Activated naive CD4-positive, alpha-beta T cell treated with anti-CD3 and anti-CD28 coated beads, Interleukin-2, amount 50 U/mL, for 72 hours (primary cell): Measurements from ENCODE around the gene EXOSC10. TPM values are rescaled to one million over a fixed set of nuclear protein-coding genes. Genes with fewer than 3 reads are reported as not detected.
A peak's percentile ranks its signal among the peaks of the same experiment; 100 is the strongest.
"Not testable (repeated sequence)": the region's sequence is repeated elsewhere in the genome, so short reads cannot be mapped to it uniquely, and the experiment has no call there.

Experiments used
- ATAC-seq, 2 donors: fragments of 150-1000 bp; cut with Tn5 transposase; 2 replicates each; pipeline ENCODE4 v1.10.0; 2021; ENCODE audit warnings: mild to moderate bottlenecking in 2 of 2, moderate library complexity in 2 of 2
- DNase-seq, 2 donors: peaks; one replicate each; pipeline ENCODE4 v3.0.0; 2021 to 2022; ENCODE audit warnings: low spot score in 2 of 2
- H3K27ac Mint-ChIP-seq, 2 donors: one replicate each; pipeline ENCODE4 v1.8.0; 2022; ENCODE audit warnings: mild to moderate bottlenecking in 2 of 2, mixed read lengths in 2 of 2
- H3K36me3 Mint-ChIP-seq, 2 donors: one replicate each; pipeline ENCODE4 v1.8.0; 2022; ENCODE audit warnings: mixed read lengths in 2 of 2
- H3K9me3 Mint-ChIP-seq, 2 donors: one replicate each; pipeline ENCODE4 v1.8.0; 2022; ENCODE audit warnings: mixed read lengths in 2 of 2
- total RNA-seq, 2 donors: library from RNA; stranded (reverse); gene quantifications; one replicate each; pipeline ENCODE4 v1.2.3, GENCODE V29; 2022

Gene EXOSC10
- total RNA-seq, 2 donors from 2014 or later, result 81.1 to 83.3 TPM

DNA sequence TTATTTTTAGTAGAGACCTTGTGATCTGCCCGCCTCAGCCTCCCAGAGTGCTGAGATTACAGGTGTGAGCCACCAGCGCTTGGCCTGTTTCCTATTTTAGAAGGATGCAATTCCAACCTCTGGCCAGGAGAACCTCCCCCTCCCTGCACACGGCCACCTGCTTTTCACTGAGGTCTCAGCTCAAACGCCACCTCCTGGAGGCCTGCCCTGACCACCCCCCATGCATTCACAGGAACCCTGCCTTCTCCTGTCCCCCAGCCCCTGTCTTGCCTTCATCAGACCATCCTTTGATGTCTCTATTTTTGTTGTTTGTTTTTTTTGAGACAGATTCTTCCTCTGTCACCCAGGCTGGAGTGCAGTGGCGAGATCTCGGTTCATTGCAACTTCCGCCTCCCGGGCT is 42.2 kb downstream of the EXOSC10 start:
- peaks cover 20 to 28% of the 10 kb centered on the region in 2 donors for H3K36me3 Mint-ChIP-seq
- peak overlapping the region; percentile 39 to 51 for H3K27ac Mint-ChIP-seq
- ATAC-seq, result no peak
- no peaks in the 10 kb centered on the region for H3K9me3 Mint-ChIP-seq
- no peak for DNase-seq

DNA sequence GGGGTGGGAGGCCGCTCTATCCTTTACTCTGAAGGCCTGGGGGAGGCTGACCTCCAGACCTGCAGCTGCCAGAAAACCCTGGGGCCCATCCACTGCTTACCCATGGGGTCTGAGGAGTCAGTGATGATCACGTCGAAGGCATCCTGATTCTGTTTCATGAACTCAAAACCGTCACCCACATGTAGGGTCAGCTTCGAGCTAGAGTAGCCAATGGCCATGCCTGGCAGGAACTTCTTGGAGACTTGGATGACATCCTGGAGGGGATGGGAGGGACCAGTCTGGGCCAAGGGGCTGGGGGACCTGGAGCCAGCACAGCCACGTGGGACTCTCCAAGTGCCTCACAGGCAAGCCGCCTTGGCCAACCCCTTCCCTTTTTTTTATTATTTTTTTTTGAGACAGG is 43.2 kb downstream of the EXOSC10 start:
- no peak for ATAC-seq
- Mint-ChIP-seq H3K27ac (peak overlapping the region; percentile 39 to 47), H3K36me3 (peaks cover 20 to 27% of the 10 kb centered on the region in 2 donors), H3K9me3 (no peaks in the 10 kb centered on the region)
- DNase-seq, result no peak

DNA sequence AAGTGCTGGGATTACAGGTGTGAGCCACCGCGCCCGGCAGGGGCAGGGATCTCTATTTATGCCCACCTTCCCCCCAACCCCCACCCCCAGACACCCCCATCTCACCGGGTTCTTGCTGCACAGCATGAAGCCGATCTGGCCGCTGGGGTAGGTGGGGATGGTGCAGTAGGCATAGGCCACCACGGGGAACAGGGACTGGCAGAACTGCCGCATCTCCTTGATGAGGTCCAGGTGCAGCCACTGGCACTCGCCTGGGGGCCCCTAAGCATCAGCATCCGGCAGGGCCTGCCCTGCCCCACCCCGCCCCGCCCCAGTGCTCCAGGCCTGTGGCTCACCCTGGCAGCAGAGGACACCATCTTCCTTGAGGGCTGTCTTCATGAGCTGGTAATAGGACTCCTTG is 44.0 kb downstream of the EXOSC10 start:
- H3K27ac Mint-ChIP-seq, result no peak overlapping the region
- DNase-seq (no peak), ATAC-seq (no peak)
- peaks cover 16 to 22% of the 10 kb centered on the region in 2 donors for H3K36me3 Mint-ChIP-seq
- H3K9me3 Mint-ChIP-seq, result no peaks in the 10 kb centered on the region

DNA sequence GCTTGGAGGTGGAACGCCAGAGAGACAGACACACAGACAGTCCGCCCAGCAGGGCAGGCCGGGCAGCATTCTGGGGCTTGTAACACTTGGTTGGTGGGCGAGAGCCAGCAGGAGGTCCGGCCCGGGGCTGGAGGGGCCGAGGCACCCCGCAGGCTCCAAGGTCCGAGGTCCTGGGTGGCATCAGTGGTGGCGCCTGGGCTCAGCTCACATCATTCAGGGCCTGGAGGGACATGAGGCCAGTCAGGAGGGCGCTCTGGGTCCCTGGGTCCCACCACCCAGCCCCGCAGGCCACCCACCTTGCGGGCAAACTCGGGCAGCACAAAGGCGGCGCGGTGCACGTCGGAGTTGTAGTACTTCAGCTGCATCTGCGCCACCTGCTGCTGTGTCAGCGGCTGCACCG is 45.0 kb downstream of the EXOSC10 start:
- DNase-seq (no peak), ATAC-seq (no peak)
- Mint-ChIP-seq H3K9me3 (no peaks in the 10 kb centered on the region), H3K36me3 (peaks cover 10 to 17% of the 10 kb centered on the region in 2 donors), H3K27ac (no peak overlapping the region)

DNA sequence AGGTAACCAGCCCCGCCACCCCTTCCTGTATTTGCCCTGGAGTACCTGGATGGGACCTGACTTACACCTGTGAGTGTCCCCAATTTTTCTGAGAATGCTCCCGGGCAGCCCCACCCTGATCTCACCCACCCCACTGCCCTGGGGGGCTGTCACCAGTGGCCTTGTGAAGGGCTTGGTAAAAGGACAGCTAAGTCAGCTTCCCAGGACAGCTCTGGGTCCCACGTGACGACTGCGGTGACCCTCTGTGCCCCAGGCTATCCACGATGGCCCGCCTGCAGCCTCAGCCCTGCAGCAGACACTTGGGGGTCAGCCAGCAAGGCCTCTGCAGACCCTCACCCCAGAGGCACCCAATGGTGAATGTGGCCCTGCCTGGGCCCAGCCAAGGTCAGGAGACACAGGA is 45.5 kb downstream of the EXOSC10 start:
- ATAC-seq (no peak), DNase-seq (no peak)
- Mint-ChIP-seq H3K9me3 (no peaks in the 10 kb centered on the region), H3K36me3 (peaks cover 7 to 15% of the 10 kb centered on the region in 2 donors), H3K27ac (no peak overlapping the region)

DNA sequence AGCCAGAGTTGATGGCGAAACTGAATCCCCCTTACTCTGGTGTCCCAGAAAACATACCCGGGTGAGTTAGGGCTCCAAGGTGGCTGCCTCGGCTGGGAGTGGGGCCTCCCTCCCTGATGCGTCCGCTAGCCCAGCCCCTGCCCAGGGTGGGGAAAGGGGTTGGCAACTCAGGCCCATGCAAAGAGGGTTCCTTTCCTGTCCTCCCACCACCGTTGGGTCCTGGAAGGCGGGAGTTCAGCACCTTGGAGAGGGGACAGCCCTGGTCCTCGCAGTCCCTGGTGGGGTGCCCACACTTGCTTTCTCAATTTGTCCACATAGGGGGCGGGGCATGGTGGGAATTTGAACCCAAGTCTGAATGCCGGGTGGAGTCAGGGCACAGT is 45.9 kb downstream of the EXOSC10 start:
- DNase-seq (no peak), ATAC-seq (no peak)
- Mint-ChIP-seq H3K36me3 (peaks cover 3 to 11% of the 10 kb centered on the region in 2 donors), H3K9me3 (no peaks in the 10 kb centered on the region), H3K27ac (no peak overlapping the region)

DNA sequence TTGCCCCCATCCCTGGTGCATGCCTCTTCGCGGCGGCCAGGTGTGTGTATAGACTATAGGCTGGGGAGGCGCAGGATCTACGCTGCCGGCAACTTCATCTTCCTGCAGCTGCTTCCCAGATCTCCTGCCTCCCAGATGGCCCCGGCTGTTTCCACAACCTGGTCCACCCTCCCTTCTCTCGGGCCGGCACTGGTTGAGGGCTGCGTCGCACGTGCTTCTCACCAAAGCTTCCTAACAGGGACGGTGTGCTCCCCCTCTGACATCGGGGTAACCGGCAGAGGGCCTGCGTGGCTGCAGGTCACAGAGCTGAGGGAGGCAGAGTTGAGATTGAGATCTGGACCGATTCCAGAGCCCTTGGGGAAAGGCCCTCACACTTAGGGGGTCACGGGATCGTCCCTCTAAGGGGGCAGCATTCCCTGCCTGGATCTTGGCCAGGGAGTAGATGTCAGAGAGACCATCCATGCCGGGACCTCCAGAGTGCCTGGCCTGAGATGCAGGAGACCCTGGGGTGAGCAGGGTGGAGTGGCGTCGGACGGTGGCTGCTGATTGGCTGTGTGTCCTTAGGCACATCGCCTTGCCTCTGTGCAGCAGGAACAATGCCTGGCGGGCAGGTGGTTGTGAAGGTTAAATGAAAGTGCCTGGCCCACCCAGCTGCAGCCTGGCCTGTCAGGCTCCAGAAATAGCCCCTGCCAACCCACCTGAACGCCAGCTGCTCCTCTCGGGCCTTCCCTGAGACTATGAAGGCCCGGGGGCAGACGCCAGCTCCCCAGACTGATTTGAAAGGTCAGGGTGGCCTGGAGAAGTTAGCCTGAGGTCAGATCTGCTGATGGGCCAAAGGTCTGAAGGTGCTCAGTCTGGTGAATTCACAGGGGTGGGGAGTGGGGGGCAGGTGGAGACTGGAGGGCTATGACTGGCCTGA is 46.6 kb downstream of the EXOSC10 start:
- ATAC-seq, result no peak
- Mint-ChIP-seq H3K9me3 (no peaks in the 10 kb centered on the region), H3K36me3 (peaks cover 0 to 8% of the 10 kb centered on the region in 2 donors), H3K27ac (no peak overlapping the region)
- DNase-seq, result no peak

DNA sequence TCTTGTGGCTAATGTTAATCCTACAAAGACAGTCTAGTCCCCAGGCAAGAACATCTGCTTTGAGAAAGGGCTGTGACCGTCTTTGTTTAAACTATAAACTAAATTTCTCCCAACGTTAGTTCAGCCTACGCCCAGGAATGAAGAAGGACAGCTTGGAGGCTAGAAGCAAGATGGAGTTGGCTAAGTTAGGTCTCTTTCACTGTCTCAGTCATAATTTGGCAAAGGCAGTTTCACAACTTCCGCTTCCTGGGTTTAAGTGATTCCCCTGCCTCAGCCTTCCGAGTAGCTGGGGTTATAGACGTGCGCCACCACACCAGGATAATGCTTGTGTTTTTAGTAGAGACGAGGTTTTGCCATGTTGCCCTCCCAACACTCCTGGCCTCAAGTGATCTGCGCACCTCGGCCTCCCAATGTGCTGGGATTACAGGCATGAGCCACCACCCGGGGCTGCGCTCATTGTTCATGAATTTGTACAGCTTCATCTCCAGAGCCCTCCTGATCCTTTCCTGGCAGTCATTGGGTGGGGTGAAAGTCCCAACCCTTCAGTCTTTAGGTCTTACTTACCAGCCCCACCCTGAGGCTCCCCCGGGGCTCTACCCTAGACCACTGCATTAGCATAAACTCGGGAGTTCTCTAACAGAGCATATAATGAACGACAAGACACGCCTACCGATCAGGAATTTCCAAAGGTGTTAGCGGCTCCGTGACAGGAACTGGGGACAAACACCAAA is 47.7 kb downstream of the EXOSC10 start:
- ATAC-seq (no peak), DNase-seq (no peak)
- H3K27ac Mint-ChIP-seq, result peak overlapping the region; percentile 24 to 34
- H3K36me3 Mint-ChIP-seq, result peaks cover 0 to under 1% of the 10 kb centered on the region in 2 donors
- H3K9me3 Mint-ChIP-seq, result no peaks in the 10 kb centered on the region

DNA sequence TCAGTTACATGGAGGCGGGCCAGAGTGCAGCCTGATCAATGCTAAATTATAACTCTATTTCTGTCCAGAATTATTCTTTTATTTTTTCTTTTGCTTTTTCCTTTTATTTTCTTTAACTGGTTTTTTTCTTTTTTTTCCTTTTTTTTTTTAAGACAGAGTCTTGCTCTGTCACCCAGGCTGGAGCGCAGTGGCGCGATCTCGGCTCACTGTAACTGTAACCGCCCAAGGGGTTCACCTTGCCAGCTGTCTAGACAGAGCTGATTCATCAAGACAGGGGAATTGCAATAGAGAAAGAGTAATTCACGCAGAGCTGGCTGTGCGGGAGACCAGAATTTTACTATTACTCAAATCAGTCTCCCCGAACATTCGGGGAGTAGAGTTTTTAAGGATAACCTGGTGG is 48.5 kb downstream of the EXOSC10 start:
- not testable (repeated sequence) for H3K9me3 Mint-ChIP-seq, ATAC-seq, H3K27ac Mint-ChIP-seq, DNase-seq, H3K36me3 Mint-ChIP-seq

DNA sequence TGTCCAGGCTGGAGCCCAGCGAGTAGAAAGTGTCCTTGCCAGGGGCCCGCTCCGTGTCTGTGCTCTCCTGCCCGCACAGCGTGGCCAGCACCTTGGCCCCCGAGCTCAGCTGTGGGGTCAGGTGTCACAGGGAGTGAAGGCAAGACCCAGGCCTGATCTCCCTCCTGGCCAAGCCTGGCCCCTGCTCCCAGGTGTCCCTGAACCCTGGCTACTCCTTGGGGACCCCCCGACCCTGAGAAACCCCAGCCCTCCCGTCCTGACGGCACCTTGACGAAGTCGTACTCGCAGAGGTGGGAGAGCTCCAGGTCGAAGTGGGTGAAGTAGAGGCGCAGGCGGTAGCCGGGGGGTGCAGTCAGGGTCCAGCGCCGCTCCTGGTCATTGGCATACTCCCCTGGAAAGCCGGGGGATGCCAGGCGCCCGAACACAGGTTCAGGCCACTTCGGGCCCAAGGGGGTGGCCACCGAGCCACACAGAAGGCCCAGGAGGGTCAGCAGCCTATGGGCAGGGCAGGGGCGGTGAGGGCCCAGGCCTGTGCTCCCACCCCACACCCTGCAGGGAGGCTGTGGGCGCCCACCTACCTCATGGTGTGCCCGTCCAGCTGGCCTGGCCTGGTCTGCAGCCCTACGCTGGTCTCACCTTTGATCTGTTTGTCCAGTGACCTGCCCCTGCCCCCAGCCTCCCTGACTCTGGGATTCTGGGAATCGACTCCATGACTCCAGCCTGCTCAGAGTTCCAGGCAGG is 52.9 kb downstream of the EXOSC10 start, which contains the start of gene MASP2:
Gene MASP2 (minus strand): TSS at position 615 of the 741 bp plus-strand sequence. CDS start 32 bp downstream, at position 583.
- Mint-ChIP-seq H3K36me3 (no peaks in the 10 kb centered on the region), H3K27ac (peak within 1 kb of the TSS in 1 of 2 donors; percentile 60), H3K9me3 (no peaks in the 10 kb centered on the region)
- ATAC-seq (no peak), DNase-seq (peak in 1 of 2 donors; percentile 54)

DNA sequence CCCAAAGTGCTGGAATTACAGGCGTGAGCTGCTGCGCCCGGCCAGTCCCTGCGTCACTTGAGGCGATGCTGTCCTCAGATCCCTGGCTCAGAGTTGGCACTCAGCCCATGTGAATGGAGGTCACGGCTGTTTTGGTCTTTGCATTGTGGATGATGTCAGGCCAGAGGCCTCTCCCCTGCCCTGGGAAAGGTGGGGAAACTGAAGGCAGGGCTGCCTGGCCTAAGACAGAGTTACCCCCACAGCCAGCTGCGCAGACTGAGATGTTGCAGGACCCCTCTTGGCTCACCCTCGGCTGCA is 53.5 kb downstream of the EXOSC10 start:
- Mint-ChIP-seq H3K36me3 (no peaks in the 10 kb centered on the region), H3K9me3 (no peaks in the 10 kb centered on the region), H3K27ac (no peak overlapping the region)
- DNase-seq (peak in 1 of 2 donors; percentile 44), ATAC-seq (peak in 1 of 2 donors; percentile 15)

DNA sequence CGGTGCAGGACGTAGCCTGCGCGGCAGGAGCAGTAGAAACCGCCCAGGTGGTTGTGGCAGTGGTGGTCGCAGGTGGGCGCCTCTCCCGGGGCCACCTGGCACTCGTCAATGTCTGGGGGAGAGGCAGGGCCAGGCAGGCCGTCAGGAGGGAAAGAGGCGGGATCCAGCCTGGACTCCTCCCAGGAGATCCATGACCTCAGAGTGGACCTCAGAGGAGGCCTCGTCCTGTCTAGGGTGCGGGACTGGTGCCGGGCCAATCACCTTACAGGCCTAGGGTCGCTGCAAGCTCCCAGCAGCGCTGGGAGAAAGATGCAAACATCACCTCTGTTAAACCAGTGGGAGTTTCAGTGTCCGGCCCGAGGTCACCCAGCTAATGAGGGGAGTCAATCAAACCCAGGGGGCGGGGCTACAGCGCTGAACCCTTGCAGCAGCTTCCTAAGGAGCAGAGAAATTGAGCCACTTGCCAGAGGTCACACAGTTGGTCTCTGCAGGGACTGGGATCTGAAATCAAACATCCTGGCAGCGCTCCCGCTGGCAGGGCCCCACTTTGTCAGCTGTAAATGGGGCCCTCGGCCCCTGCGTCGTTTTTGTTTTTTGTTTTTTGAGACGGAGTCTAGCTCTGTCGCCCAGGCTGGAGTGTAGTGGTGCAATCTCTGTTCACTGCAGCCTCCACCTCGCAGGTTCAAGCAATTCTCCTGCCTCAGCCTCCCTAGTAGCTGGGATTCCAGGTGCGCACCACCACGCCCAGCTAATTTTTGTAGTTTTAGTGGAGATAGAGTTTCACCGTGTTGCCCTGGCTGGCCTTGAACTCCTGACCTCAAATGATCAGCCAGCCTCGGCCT is 54.0 kb downstream of the EXOSC10 start:
- ATAC-seq (peak in 1 of 2 donors; percentile 8), DNase-seq (peak in 1 of 2 donors; percentile 51)
- H3K9me3 Mint-ChIP-seq, result no peaks in the 10 kb centered on the region
- H3K36me3 Mint-ChIP-seq, result no peaks in the 10 kb centered on the region
- H3K27ac Mint-ChIP-seq, result no peak overlapping the region

DNA sequence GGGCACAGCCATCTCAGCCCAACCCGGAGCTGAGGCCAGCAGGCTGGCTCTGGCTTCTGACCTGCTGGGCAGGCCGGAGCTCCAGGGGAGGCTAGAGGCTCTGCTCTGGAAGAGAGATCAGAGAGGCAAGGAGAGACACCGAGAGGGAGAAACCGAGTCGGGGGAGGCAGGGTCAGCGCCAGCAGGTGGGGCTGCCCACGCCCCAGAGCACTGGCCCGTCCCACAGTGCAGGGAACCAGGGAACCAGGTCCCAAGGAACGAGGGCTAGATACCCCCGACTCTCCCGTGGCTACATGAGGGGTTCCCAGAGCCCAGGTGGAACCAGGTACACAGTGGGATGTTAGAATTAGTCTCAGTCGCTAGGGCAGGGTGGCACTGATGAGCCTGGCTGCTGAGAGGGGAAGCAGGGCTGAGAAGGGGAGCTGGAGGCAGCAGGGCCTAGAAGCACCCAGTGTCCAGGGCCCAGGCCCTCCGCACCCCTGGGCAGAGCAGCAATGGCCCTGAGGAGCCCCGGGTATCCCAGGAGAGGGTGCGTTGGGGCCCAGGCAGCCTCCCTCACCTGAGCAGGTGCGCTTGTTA is 54.7 kb downstream of the EXOSC10 start:
- ATAC-seq (peak in 1 of 2 donors; percentile 12), DNase-seq (no peak)
- Mint-ChIP-seq H3K36me3 (no peaks in the 10 kb centered on the region), H3K27ac (no peak overlapping the region), H3K9me3 (no peaks in the 10 kb centered on the region)

DNA sequence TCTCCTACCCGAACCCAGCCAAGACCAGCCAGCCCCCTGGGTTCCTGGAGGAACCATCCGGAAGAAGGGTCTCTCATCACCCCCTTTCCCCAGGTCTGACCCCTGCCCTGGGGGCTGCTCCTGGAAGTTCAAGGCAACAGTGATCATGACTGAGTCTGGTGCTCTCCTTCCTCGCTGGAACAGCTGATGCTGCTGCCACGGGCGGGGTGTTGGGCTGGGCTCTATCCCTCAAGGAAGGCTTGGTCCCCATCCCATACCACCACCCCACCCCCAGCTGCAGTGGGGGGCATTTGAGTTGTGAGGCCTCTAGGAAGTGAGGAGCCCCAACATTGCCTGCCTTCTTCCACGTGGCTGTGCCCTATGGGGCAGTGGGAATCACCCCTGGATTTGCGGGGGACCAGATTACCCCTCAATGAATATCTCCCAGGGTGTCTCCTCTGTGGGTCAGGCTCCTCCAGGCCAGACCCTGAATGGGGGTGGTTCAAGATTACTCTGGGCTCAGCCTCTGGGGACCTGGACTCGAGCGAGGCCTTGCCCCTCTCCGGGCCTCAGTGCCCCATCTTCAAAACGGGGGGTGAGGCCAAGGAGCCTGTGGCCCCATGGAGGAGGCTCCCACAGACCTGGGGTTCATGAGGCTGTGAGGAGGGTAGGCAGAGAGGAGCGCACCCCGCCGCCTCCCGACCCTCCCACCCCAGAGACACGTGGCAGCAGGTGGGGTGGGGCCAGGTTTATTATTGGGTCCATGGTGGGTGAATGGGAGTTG is 55.4 kb downstream of the EXOSC10 start:
- DNase-seq (no peak), ATAC-seq (no peak)
- no peak overlapping the region for H3K27ac Mint-ChIP-seq
- no peaks in the 10 kb centered on the region for H3K9me3 Mint-ChIP-seq
- H3K36me3 Mint-ChIP-seq, result no peaks in the 10 kb centered on the region
